Type B pancreatic cell (in vitro differentiated cells): Measurements from ENCODE around the gene PRKN. TPM values are rescaled to one million over a fixed set of nuclear protein-coding genes. Genes with fewer than 3 reads are reported as not detected.

Experiments
- DNase-seq: peaks from one replicate; pipeline ENCODE4 v3.0.0; 2021; ENCODE audit warnings: mixed read lengths; ENCODE audit not compliant: unreplicated experiment; ENCODE audit errors: extremely low spot score
- H3K27ac Mint-ChIP-seq: 2 replicates; pipeline ENCODE4 v1.8.0; 2021; ENCODE audit warnings: mild to moderate bottlenecking, mixed read lengths
- H3K27me3 Mint-ChIP-seq: 2 replicates; pipeline ENCODE4 v1.8.0; 2021; ENCODE audit warnings: mixed read lengths
- H3K36me3 Mint-ChIP-seq: 2 replicates; pipeline ENCODE4 v1.8.0; 2021; ENCODE audit warnings: mixed read lengths
- H3K4me1 Mint-ChIP-seq: one replicate; pipeline ENCODE4 v1.8.0; 2021; ENCODE audit warnings: mixed read lengths; ENCODE audit not compliant: unreplicated experiment
- H3K4me3 Mint-ChIP-seq: 2 replicates; pipeline ENCODE4 v1.8.0; 2021; ENCODE audit warnings: mild to moderate bottlenecking, mixed read lengths
- H3K9me3 Mint-ChIP-seq: 2 replicates; pipeline ENCODE4 v1.8.0; 2021; ENCODE audit warnings: mixed read lengths
- total RNA-seq: library from RNA; stranded (reverse); gene quantifications from 2 replicates; pipeline ENCODE4 v1.2.1, GENCODE V29; 2021; ENCODE audit warnings: low replicate concordance
- TF ChIP-seq, protein P1 (sequence below): fragments of 200-600 bp; sonication (generic); conservative IDR thresholded peaks from 2 replicates; pipeline ENCODE4 v1.5.0; 2021; ENCODE audit warnings: antibody characterized with exemption, mild to moderate bottlenecking

PRKN gene
- total RNA-seq, 1 donor from 2014 or later = 6.2 TPM

DNA sequence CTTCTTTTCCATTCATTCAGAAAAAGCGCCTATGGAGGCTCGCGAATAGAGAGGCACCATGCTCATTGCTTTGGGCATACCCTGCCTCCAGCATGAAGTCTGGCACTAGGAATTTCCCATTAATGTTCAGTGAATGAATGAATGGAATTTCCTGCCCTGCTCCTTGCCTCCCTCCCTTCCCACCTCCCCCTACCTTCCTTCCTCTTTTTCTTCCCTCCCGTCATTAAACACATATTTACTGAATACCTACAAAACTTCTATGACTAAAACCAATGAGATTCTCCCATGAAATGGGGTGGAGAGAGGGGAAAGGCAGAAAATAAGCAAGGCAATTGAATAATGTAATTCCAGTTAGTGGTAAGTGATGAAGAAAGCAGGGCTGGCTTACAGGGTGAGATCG, 1239.9 kb downstream of the PRKN start:
- Mint-ChIP-seq H3K27me3 (peaks cover 14% of the 10 kb centered on the region), H3K4me1 (no peaks in the 10 kb centered on the region), H3K36me3 (no peaks in the 10 kb centered on the region), H3K4me3 (no peak overlapping the region), H3K9me3 (peaks cover 6% of the 10 kb centered on the region), H3K27ac (no peak overlapping the region)
- TF ChIP-seq, protein P1, sequence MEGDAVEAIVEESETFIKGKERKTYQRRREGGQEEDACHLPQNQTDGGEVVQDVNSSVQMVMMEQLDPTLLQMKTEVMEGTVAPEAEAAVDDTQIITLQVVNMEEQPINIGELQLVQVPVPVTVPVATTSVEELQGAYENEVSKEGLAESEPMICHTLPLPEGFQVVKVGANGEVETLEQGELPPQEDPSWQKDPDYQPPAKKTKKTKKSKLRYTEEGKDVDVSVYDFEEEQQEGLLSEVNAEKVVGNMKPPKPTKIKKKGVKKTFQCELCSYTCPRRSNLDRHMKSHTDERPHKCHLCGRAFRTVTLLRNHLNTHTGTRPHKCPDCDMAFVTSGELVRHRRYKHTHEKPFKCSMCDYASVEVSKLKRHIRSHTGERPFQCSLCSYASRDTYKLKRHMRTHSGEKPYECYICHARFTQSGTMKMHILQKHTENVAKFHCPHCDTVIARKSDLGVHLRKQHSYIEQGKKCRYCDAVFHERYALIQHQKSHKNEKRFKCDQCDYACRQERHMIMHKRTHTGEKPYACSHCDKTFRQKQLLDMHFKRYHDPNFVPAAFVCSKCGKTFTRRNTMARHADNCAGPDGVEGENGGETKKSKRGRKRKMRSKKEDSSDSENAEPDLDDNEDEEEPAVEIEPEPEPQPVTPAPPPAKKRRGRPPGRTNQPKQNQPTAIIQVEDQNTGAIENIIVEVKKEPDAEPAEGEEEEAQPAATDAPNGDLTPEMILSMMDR = no peak
- DNase-seq = no peak

- Mint-ChIP-seq H3K27me3 (peaks cover 14% of the 10 kb centered on the region), H3K36me3 (no peaks in the 10 kb centered on the region), H3K4me1 (no peaks in the 10 kb centered on the region), H3K27ac (no peak overlapping the region), H3K4me3 (no peak overlapping the region), H3K9me3 (peaks cover 6% of the 10 kb centered on the region)
- no peak for DNase-seq
- TF ChIP-seq, protein P1 = no peak
Measured at GRCh38 chr6:161487217-161487531, 1240.4 kb downstream of the PRKN start.

- no peak for DNase-seq
- H3K4me1 Mint-ChIP-seq = no peaks in the 10 kb centered on the region
- H3K4me3 Mint-ChIP-seq = no peak overlapping the region
- H3K27ac Mint-ChIP-seq = no peak overlapping the region
- peaks cover 6% of the 10 kb centered on the region for H3K9me3 Mint-ChIP-seq
- no peaks in the 10 kb centered on the region for H3K36me3 Mint-ChIP-seq
- TF ChIP-seq, protein P1 = no peak
- peaks cover 11% of the 10 kb centered on the region for H3K27me3 Mint-ChIP-seq
Measured at GRCh38 chr6:161486361-161487216, 1241.0 kb downstream of the PRKN start.

GRCh38 chr6:161482517-161482858, 1245.1 kb downstream of the PRKN start:
- TF ChIP-seq, protein P1 = no peak

DNA sequence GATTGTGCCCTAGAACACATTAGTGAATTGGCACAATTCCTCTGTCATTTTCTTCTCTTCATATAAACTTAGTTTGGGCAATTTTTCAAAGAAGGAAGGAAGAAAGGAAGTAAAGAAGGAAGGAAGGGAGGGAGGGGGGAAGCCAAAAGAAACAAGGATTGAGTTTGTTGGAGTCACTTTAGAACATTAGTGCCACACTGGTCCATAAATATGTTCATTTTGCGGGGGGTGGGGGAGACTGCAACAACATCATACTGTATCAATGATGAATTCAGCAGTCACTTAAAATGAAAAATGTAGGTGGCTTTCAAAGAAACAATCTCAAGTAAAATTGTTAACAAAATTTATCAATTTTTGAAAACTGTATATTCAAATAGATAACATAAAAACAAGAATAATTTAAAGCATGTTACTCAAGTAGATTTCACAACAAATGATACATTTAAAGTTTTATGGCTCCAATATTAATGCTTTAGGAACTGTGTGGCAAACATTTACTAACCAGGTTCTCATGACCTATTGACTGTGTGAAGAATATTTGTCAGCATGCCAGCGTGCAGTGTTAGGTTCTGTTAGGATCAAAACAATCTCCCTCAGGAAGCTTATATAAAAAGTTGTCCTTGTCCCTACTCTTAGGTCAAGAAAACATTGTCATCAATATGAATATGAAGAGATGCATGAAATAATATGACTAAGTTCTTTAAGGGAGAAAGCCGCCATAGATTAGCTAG, 1245.6 kb downstream of the PRKN start:
- TF ChIP-seq, protein P1 = no peak
- Mint-ChIP-seq H3K27ac (no peak overlapping the region), H3K4me1 (no peaks in the 10 kb centered on the region), H3K9me3 (no peaks in the 10 kb centered on the region), H3K27me3 (peaks cover 3% of the 10 kb centered on the region), H3K36me3 (no peaks in the 10 kb centered on the region), H3K4me3 (no peak overlapping the region)
- DNase-seq = no peak

More at GRCh38 chr6:161482517-161482858, 1245.1 kb downstream of the PRKN start:
- Mint-ChIP-seq H3K27ac (no peak overlapping the region), H3K27me3 (peaks cover 6% of the 10 kb centered on the region), H3K4me3 (no peak overlapping the region), H3K4me1 (no peaks in the 10 kb centered on the region), H3K36me3 (no peaks in the 10 kb centered on the region), H3K9me3 (no peaks in the 10 kb centered on the region)
- DNase-seq = no peak
